ENCODE data around the gene LYL1. TPM values are rescaled to one million over a fixed set of nuclear protein-coding genes. Genes with fewer than 3 reads are reported as not detected.

The LYL1 gene
- total and polyA plus RNA-seq, 2 of the 13 experiments (the other 11 are each of a cell fraction or from before 2014, with no cell fraction given), result 0.75 to 0.92 TPM

DNA sequence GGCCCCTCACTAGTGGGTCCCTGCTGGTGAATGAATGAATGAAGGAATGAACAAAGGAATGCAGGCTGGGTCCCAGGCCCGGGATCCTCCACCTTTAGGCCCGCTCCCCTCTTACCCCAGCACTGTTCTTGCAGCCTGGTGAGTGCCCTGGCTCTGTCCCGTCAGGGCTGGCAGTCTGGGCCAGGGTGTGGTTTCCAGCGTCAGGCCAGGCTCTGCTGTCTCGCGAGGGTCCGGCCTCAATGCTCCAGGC, 317 bp downstream of the LYL1 start:
- Histone ChIP-seq H3K4me1 (ENCODE audit: insufficient read depth, low read length) (peaks cover 20% of the 10 kb centered on the region), H3K9me3 (ENCODE audit: low read length) (no peaks in the 10 kb centered on the region), H3K4me2 (ENCODE audit: low read depth, low read length) (peak overlapping the region; percentile 91), H3K4me3 (replicated peaks in 1 of 3; ENCODE audit: insufficient read depth in 1 of 3, low read depth in 2 of 3, low read length in 3 of 3) (peak overlapping the region; percentile 24 to 72 (median 53)), H3K27me3 (ENCODE audit: control insufficient read depth in 1 of 2, insufficient read depth in 2 of 2, low read length in 2 of 2) (no peaks in the 10 kb centered on the region), H3K36me3 (replicated peaks in 1 of 2; ENCODE audit: control insufficient read depth in 1 of 2, insufficient read depth in 2 of 2, low read length in 2 of 2) (peaks cover 0 to 4% of the 10 kb centered on the region in 2 experiments; a peak in 2 of 5 replicates), H3K9ac (ENCODE audit: insufficient read depth, low read depth, low read length) (peak overlapping the region; percentile 61), H4K20me1 (ENCODE audit: insufficient read depth, low read length) (no peaks in the 10 kb centered on the region; the same call in 1 of the 2 replicates), H3K79me2 (ENCODE audit: insufficient read depth, low read length) (no peaks in the 10 kb centered on the region), H2AFZ (ENCODE audit: low read length) (no peak overlapping the region), H3K27ac (ENCODE audit: extremely low read length, insufficient read depth, low read length) (peak overlapping the region; percentile 70)
- intact Hi-C loops (cut with micrococcal nuclease; ENCODE audit: unreplicated experiment) (no loop called here), in situ Hi-C loops (cut with HindIII; ENCODE audit: extremely low pct_ligation_motif_present, low pct_unique_long_range_greater_than_20kb) (no loop called here)
- peak; percentile 77 for ATAC-seq
- POLR2A ChIA-PET, result interaction anchor here (0.6 to 1.6 kb wide), 3 partner anchors 9 to 61 kb away, joined by 3 to 4 read pairs (median 4); no protein-coding TSS in a partner anchor
- DNase-seq (ENCODE audit: low spot score), result no peak
- no peak for FAIRE-seq
- no TSS peak for BruUV-seq (replicated peaks)
- CTCF ChIA-PET (ENCODE audit: low intra/inter-chr PET ratio, low total read pairs), result no interaction called here
- 0% methylated on average over 3 of the region's 7 CpGs for WGBS (ENCODE audit: low lambda C conversion rate)
- TF ChIP-seq ZNF747 (CRISPR knock-in tag; IDR thresholded peaks at IDR 0.05; ENCODE audit: borderline replicate concordance), result peak; percentile 73; the same call in 1 of the 2 replicates
- TF ChIP-seq, protein P1, sequence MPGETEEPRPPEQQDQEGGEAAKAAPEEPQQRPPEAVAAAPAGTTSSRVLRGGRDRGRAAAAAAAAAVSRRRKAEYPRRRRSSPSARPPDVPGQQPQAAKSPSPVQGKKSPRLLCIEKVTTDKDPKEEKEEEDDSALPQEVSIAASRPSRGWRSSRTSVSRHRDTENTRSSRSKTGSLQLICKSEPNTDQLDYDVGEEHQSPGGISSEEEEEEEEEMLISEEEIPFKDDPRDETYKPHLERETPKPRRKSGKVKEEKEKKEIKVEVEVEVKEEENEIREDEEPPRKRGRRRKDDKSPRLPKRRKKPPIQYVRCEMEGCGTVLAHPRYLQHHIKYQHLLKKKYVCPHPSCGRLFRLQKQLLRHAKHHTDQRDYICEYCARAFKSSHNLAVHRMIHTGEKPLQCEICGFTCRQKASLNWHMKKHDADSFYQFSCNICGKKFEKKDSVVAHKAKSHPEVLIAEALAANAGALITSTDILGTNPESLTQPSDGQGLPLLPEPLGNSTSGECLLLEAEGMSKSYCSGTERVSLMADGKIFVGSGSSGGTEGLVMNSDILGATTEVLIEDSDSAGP (CRISPR knock-in tag; IDR thresholded peaks at IDR 0.05; ENCODE audit: borderline replicate concordance), result peak; percentile 80; the same call in 1 of the 2 replicates
- TF ChIP-seq REPIN1 (CRISPR knock-in tag; IDR thresholded peaks at IDR 0.05; ENCODE audit: borderline replicate concordance, low read depth), result peak; percentile 54; the same call in 1 of the 2 replicates
- peak; percentile 18; the same call in 1 of the 2 replicates for TF ChIP-seq TARDBP (CRISPR knock-in tag; IDR thresholded peaks at IDR 0.05)
- peak; percentile 91 for TF ChIP-seq CHD2 (IDR thresholded peaks at IDR 0.05; ENCODE audit: low read depth, low read length)
- 0 out of 2 replicates have a peak, but pooled peaks have one; percentile 21 for TF ChIP-seq ZMYM2 (CRISPR knock-in tag; IDR thresholded peaks at IDR 0.05)
- no peak for TF ChIP-seq GATAD2A (CRISPR knock-in tag; IDR thresholded peaks at IDR 0.05)
- TF ChIP-seq ZBTB7B (CRISPR knock-in tag; IDR thresholded peaks at IDR 0.05), result no peak
- peak; percentile 27 for TF ChIP-seq ASH2L (IDR thresholded peaks at IDR 0.05; ENCODE audit: insufficient read length, low read depth, low read length)
- peak; percentile 18; the same call in 1 of the 2 replicates for TF ChIP-seq HDAC2 (CRISPR knock-in tag; IDR thresholded peaks at IDR 0.05)
- TF ChIP-seq ZSCAN31 (CRISPR knock-in tag; IDR thresholded peaks at IDR 0.05; ENCODE audit: low read depth), result 0 out of 2 replicates have a peak, but pooled peaks have one; percentile 25
- TF ChIP-seq ZNF205 (CRISPR knock-in tag; IDR thresholded peaks at IDR 0.05), result 0 out of 2 replicates have a peak, but pooled peaks have one; percentile 34
- TF ChIP-seq, protein P2, sequence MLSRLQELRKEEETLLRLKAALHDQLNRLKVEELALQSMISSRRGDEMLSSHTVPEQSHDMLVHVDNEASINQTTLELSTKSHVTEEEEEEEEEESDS (CRISPR knock-in tag; IDR thresholded peaks at IDR 0.05; ENCODE audit: borderline replicate concordance), result 0 out of 2 replicates have a peak, but pooled peaks have one; percentile 33
- peak; percentile 68; the same call in 1 of the 2 replicates for TF ChIP-seq ZFP82 (CRISPR knock-in tag; IDR thresholded peaks at IDR 0.05; ENCODE audit: borderline replicate concordance)
- 0 out of 2 replicates have a peak, but pooled peaks have one; percentile 15 for TF ChIP-seq KMT2B (CRISPR knock-in tag; IDR thresholded peaks at IDR 0.05)
- TF ChIP-seq NONO (IDR thresholded peaks at IDR 0.05), result no peak
- 0 out of 2 replicates have a peak, but pooled peaks have one; percentile 48 for TF ChIP-seq NONO (CRISPR knock-in tag; conservative IDR thresholded peaks at IDR 0.05)
- TF ChIP-seq CHCHD3 (CRISPR knock-in tag; IDR thresholded peaks at IDR 0.05), result 0 out of 2 replicates have a peak, but pooled peaks have one; percentile 53
- peak; percentile 60; the same call in 1 of the 2 replicates for TF ChIP-seq SP4 (CRISPR knock-in tag; IDR thresholded peaks at IDR 0.05)
- TF ChIP-seq IKZF4 (CRISPR knock-in tag; IDR thresholded peaks at IDR 0.05; ENCODE audit: borderline replicate concordance, low read depth, not compliant biosample characterization), result no peak
- TF ChIP-seq ZNF670 (CRISPR knock-in tag; IDR thresholded peaks at IDR 0.05; ENCODE audit: borderline replicate concordance), result peak; percentile 46; the same call in 1 of the 2 replicates
- TF ChIP-seq ZNF230 (CRISPR knock-in tag; IDR thresholded peaks at IDR 0.05), result no peak
- TF ChIP-seq SNAPC2 (CRISPR knock-in tag; IDR thresholded peaks at IDR 0.05), result peak; percentile 60; the same call in 1 of the 2 replicates
- TF ChIP-seq ZNF24 (IDR thresholded peaks at IDR 0.05), result peak; percentile 91
